Sigmoid colon (tissue), 4 donors: ENCODE data around the gene TMEM39B.

Experiments
- POLR2AphosphoS5 ChIP-seq, 4 donors: sonication (generic); formaldehyde crosslinking; IDR thresholded peaks; one replicate each; pipeline ENCODE4 v1.6.1; 2017; ENCODE audit warnings: antibody characterized with exemption in 4 of 4
- TF ChIP-seq, protein P1 (sequence below), 4 experiments: fragments of 450-650 bp in 3 of 4; fragments of 200-600 bp in 1 of 4; IDR thresholded peaks; one replicate each; pipeline ENCODE4 v1.5.1; 2016 to 2019; ENCODE audit warnings: antibody characterized with exemption in 4 of 4, mild to moderate bottlenecking in 3 of 4, moderate library complexity in 2 of 4

DNA sequence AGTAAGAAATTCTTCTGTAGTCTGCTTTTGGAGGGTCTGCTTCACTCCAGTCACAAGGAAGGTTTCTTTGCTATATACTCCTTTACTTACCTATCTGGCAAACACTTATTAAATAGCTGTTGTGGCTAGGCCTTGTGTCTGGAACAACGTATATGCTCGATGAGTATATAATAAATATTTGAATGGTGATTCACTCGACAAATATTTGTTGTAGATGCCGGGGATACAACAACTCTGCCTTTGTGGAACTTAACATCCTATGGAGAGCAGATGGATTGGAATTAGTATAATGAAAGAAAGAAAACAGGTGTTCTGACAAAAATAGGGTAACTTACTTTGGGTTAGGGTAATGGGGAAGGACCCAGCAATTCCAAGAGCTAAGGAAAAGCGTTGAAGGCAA is 66.2 kb downstream of the TMEM39B start:
- TF ChIP-seq, protein P1, sequence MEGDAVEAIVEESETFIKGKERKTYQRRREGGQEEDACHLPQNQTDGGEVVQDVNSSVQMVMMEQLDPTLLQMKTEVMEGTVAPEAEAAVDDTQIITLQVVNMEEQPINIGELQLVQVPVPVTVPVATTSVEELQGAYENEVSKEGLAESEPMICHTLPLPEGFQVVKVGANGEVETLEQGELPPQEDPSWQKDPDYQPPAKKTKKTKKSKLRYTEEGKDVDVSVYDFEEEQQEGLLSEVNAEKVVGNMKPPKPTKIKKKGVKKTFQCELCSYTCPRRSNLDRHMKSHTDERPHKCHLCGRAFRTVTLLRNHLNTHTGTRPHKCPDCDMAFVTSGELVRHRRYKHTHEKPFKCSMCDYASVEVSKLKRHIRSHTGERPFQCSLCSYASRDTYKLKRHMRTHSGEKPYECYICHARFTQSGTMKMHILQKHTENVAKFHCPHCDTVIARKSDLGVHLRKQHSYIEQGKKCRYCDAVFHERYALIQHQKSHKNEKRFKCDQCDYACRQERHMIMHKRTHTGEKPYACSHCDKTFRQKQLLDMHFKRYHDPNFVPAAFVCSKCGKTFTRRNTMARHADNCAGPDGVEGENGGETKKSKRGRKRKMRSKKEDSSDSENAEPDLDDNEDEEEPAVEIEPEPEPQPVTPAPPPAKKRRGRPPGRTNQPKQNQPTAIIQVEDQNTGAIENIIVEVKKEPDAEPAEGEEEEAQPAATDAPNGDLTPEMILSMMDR (IDR thresholded peaks at IDR 0.05) = no peak
- TF ChIP-seq POLR2AphosphoS5 (IDR thresholded peaks at IDR 0.05) = no peak
